CD4-positive, alpha-beta memory T cell (primary cell): Measurements from ENCODE around the gene STX8. TPM values are rescaled to one million over a fixed set of nuclear protein-coding genes. Genes with fewer than 3 reads are reported as not detected.

Experiments used
- CTCF ChIA-PET: fragments of 350-600 bp; sonication (Branson Sonifier 250); formaldehyde crosslinking; loops from one replicate; lab custom pipeline; 2021; ENCODE audit warnings: inconsistent platforms; ENCODE audit not compliant: partially characterized antibody; lab: Charles Lee
- POLR2A ChIA-PET: fragments of 350-600 bp; sonication (Branson Sonifier 250); formaldehyde crosslinking; loops from one replicate; lab custom pipeline; 2021; ENCODE audit not compliant: partially characterized antibody; lab: Charles Lee
- DNase-seq, 5 donors: peaks; one replicate each; pipeline versions ENCODE4 v3.0.0 to v3.0.0-alpha.2; 2020 to 2022; ENCODE audit warnings: mixed read lengths in 1 of 5
- H3K27ac ChIP-seq: one replicate; pipeline ENCODE4 v1.7.0; 2013; ENCODE audit warnings: low read depth, low read length
- H3K27me3 ChIP-seq: 2 replicates; pipeline ENCODE4 v1.7.0; 2013; ENCODE audit warnings: mild to moderate bottlenecking, low read length, moderate library complexity; ENCODE audit not compliant: insufficient read depth
- H3K36me3 ChIP-seq: 2 replicates; pipeline ENCODE4 v1.7.0; 2013; ENCODE audit warnings: mild to moderate bottlenecking, low read length, moderate library complexity; ENCODE audit not compliant: insufficient read depth
- H3K4me1 ChIP-seq: 2 replicates; pipeline ENCODE4 v1.7.0; 2013; ENCODE audit warnings: mild to moderate bottlenecking, low read length, moderate library complexity; ENCODE audit not compliant: insufficient read depth
- H3K4me3 ChIP-seq, 2 donors: one replicate each; pipeline ENCODE4 v1.7.0; 2013; ENCODE audit warnings: low read length in 2 of 2, mild to moderate bottlenecking in 1 of 2
- H3K9me3 ChIP-seq, 2 donors: one replicate each; pipeline ENCODE4 v1.7.0; 2013; ENCODE audit warnings: low read length in 2 of 2, control low read depth in 1 of 2; ENCODE audit not compliant: control insufficient read depth in 1 of 2
- H3K27ac Mint-ChIP-seq, 7 donors: one replicate each; pipeline ENCODE4 v1.8.0; 2020 to 2021; ENCODE audit warnings: mixed read lengths in 7 of 7, mild to moderate bottlenecking in 6 of 7, inconsistent platforms in 3 of 7, moderate library complexity in 3 of 7
- H3K27me3 Mint-ChIP-seq, 2 donors: one replicate each; pipeline ENCODE4 v1.8.0; 2020 to 2021; ENCODE audit warnings: mixed read lengths in 2 of 2
- H3K36me3 Mint-ChIP-seq, 2 donors: one replicate each; pipeline ENCODE4 v1.8.0; 2020 to 2021; ENCODE audit warnings: mixed read lengths in 2 of 2, inconsistent platforms in 1 of 2, mild to moderate bottlenecking in 1 of 2
- H3K4me1 Mint-ChIP-seq, 4 donors: one replicate each; pipeline ENCODE4 v1.8.0; 2020 to 2021; ENCODE audit warnings: mixed read lengths in 4 of 4, mild to moderate bottlenecking in 1 of 4
- H3K4me3 Mint-ChIP-seq, 8 donors: one replicate each; pipeline ENCODE4 v1.8.0; 2020 to 2021; ENCODE audit warnings: mixed read lengths in 8 of 8, mild to moderate bottlenecking in 7 of 8, moderate library complexity in 6 of 8, inconsistent platforms in 3 of 8
- H3K9me3 Mint-ChIP-seq, 8 donors: one replicate each; pipeline ENCODE4 v1.8.0; 2020 to 2021; ENCODE audit warnings: mixed read lengths in 8 of 8, mild to moderate bottlenecking in 5 of 8, inconsistent platforms in 3 of 8, moderate library complexity in 1 of 8
- intact Hi-C: fragments of 100-400 bp; cut with micrococcal nuclease; formaldehyde crosslinking; loops from one replicate; pipeline ENCODE4 v1.15.1; 2023
- polyA plus RNA-seq, 2 donors: library from polyadenylated mRNA; unstranded; fragments of 300-500 nt; fragmentation: Illumina TruSeq; gene quantifications; one replicate each; pipeline ENCODE4 v1.2.3, GENCODE V29; 2021
- total RNA-seq, 2 experiments: library from RNA; stranded (reverse); gene quantifications; one replicate each; pipeline ENCODE4 v1.2.3, GENCODE V29; 2021

Gene STX8
- total and polyA plus RNA-seq, 4 experiments from 2014 or later, result 54.2 to 206 (median 108) TPM

GRCh38 chr17:9424071-9424640 is 151.5 kb downstream of the STX8 start:
- H3K9me3 Mint-ChIP-seq, result no peaks in the 10 kb centered on the region
- no peaks in the 10 kb centered on the region for H3K27me3 Mint-ChIP-seq
- intact Hi-C loops, result no loop called here
- no peak for DNase-seq
- CTCF ChIA-PET, result no interaction called here
- H3K4me1 Mint-ChIP-seq, result peaks cover 0 to 2% (median 0%) of the 10 kb centered on the region in 4 donors
- Histone ChIP-seq H3K4me3 (no peak overlapping the region), H3K9me3 (no peaks in the 10 kb centered on the region), H3K27ac (no peak overlapping the region), H3K4me1 (no peaks in the 10 kb centered on the region), H3K36me3 (no peaks in the 10 kb centered on the region), H3K27me3 (no peaks in the 10 kb centered on the region)
- H3K27ac Mint-ChIP-seq, result no peak overlapping the region
- H3K36me3 Mint-ChIP-seq, result peaks cover 15 to 52% of the 10 kb centered on the region in 2 donors
- POLR2A ChIA-PET, result no interaction called here
- no peak overlapping the region for H3K4me3 Mint-ChIP-seq

- Mint-ChIP-seq H3K9me3 (no peaks in the 10 kb centered on the region), H3K36me3 (peaks cover 20 to 52% of the 10 kb centered on the region in 2 donors), H3K4me3 (no peak overlapping the region), H3K27ac (no peak overlapping the region), H3K27me3 (no peaks in the 10 kb centered on the region), H3K4me1 (peaks cover 0 to 2% (median 0%) of the 10 kb centered on the region in 4 donors)
- Histone ChIP-seq H3K9me3 (no peaks in the 10 kb centered on the region), H3K4me3 (no peak overlapping the region), H3K27me3 (no peaks in the 10 kb centered on the region), H3K4me1 (no peaks in the 10 kb centered on the region), H3K27ac (no peak overlapping the region), H3K36me3 (no peaks in the 10 kb centered on the region)
- CTCF ChIA-PET, result no interaction called here
- intact Hi-C loops, result no loop called here
- POLR2A ChIA-PET, result no interaction called here
- DNase-seq, result no peak
These were observed 154.1 kb downstream of the STX8 start for GRCh38 chr17:9421525-9421924.

- peaks cover 23 to 52% of the 10 kb centered on the region in 2 donors for H3K36me3 Mint-ChIP-seq
- ChIA-PET CTCF (no interaction called here), POLR2A (no interaction called here)
- Histone ChIP-seq H3K4me3 (no peak overlapping the region), H3K36me3 (no peaks in the 10 kb centered on the region), H3K9me3 (no peaks in the 10 kb centered on the region), H3K27ac (no peak overlapping the region), H3K4me1 (no peaks in the 10 kb centered on the region), H3K27me3 (no peaks in the 10 kb centered on the region)
- H3K9me3 Mint-ChIP-seq, result no peaks in the 10 kb centered on the region
- H3K4me3 Mint-ChIP-seq, result no peak overlapping the region
- DNase-seq, result no peak
- H3K27me3 Mint-ChIP-seq, result no peaks in the 10 kb centered on the region
- H3K4me1 Mint-ChIP-seq, result no peaks in the 10 kb centered on the region
- intact Hi-C loops, result no loop called here
- H3K27ac Mint-ChIP-seq, result peak overlapping the region in 1 of 7 donors; percentile 27
These were observed 155.6 kb downstream of the STX8 start for GRCh38 chr17:9419932-9420453.

DNA sequence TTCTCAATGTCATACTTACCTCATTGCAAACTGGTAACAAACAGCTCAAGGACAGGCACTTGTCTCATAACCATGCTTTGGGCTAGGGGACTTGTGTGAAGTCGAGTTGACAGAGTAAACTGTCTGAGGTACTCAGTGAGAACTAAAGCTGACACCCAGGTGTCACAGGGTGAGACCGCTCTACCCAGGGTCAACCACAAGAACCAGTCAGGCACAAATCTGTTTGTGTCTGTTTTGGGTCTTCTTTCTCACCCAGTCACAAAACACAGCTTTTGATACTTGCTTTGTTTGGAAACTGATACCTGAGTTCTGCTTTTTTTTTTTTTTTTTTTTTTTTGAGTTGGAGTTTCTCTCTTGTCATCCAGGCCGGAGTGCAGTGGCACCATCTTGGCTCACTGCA is 161.1 kb downstream of the STX8 start:
- H3K9me3 Mint-ChIP-seq, result no peaks in the 10 kb centered on the region
- H3K4me3 ChIP-seq, result no peak overlapping the region
- H3K4me3 Mint-ChIP-seq, result no peak overlapping the region
- ChIA-PET CTCF (interaction anchor here (0.6 to 1.7 kb wide), 3 partner anchors 12 to 28 kb away, joined by 3 to 4 read pairs (median 3); no protein-coding TSS in a partner anchor), POLR2A (no interaction called here)
- H3K36me3 Mint-ChIP-seq, result peaks cover 8 to 11% of the 10 kb centered on the region in 2 donors
- H3K27ac ChIP-seq, result no peak overlapping the region
- no peaks in the 10 kb centered on the region for H3K27me3 ChIP-seq
- no peaks in the 10 kb centered on the region for H3K4me1 ChIP-seq
- DNase-seq, result no peak
- no peak overlapping the region for H3K27ac Mint-ChIP-seq
- H3K27me3 Mint-ChIP-seq, result no peaks in the 10 kb centered on the region
- intact Hi-C loops, result no loop called here
- H3K9me3 ChIP-seq, result no peaks in the 10 kb centered on the region
- no peaks in the 10 kb centered on the region for H3K36me3 ChIP-seq
- peaks cover 0 to 3% (median under 1%) of the 10 kb centered on the region in 4 donors for H3K4me1 Mint-ChIP-seq

DNA sequence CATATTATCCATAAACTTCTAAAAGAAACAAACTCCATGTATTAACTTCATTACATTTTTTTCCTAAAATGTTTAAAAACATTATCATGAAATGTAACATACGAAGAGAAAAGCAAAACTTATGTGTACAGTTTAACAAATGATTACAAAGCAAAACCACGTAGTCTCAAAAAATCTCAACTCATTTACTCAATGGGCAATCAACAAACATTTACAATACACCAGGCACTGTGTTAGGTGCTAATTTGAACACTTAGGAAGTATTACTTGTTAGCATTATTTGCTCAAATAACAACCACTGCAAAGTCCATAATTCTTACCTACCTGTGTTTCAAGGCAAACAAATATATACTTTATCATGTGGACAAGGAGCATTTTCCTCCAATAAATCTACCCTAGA is 164.9 kb downstream of the STX8 start:
- CTCF ChIA-PET, result no interaction called here

GRCh38 chr17:9410301-9410700 is 165.3 kb downstream of the STX8 start:
- Mint-ChIP-seq H3K36me3 (peaks cover 1 to 3% of the 10 kb centered on the region in 2 donors), H3K27me3 (no peaks in the 10 kb centered on the region), H3K4me1 (peaks cover 0 to 3% (median under 1%) of the 10 kb centered on the region in 4 donors), H3K9me3 (no peaks in the 10 kb centered on the region), H3K4me3 (no peak overlapping the region), H3K27ac (no peak overlapping the region)
- H3K36me3 ChIP-seq, result no peaks in the 10 kb centered on the region
- intact Hi-C loops, result no loop called here
- no peak overlapping the region for H3K4me3 ChIP-seq
- H3K27me3 ChIP-seq, result no peaks in the 10 kb centered on the region
- no peaks in the 10 kb centered on the region for H3K4me1 ChIP-seq
- ChIA-PET POLR2A (no interaction called here), CTCF (no interaction called here)
- H3K9me3 ChIP-seq, result no peaks in the 10 kb centered on the region
- no peak for DNase-seq
- no peak overlapping the region for H3K27ac ChIP-seq

More for the DNA sequence above, 164.9 kb downstream of the STX8 start:
- H3K9me3 ChIP-seq, result no peaks in the 10 kb centered on the region
- H3K4me1 Mint-ChIP-seq, result peaks cover 0 to 3% (median under 1%) of the 10 kb centered on the region in 4 donors
- H3K27ac ChIP-seq, result no peak overlapping the region
- no peak overlapping the region for H3K27ac Mint-ChIP-seq
- H3K9me3 Mint-ChIP-seq, result no peaks in the 10 kb centered on the region
- H3K4me3 Mint-ChIP-seq, result no peak overlapping the region
- intact Hi-C loops, result no loop called here
- no peaks in the 10 kb centered on the region for H3K27me3 ChIP-seq
- no peak for DNase-seq
- no peaks in the 10 kb centered on the region for H3K4me1 ChIP-seq
- POLR2A ChIA-PET, result no interaction called here
- H3K36me3 Mint-ChIP-seq, result peaks cover 2 to 3% of the 10 kb centered on the region in 2 donors
- H3K36me3 ChIP-seq, result no peaks in the 10 kb centered on the region
- no peaks in the 10 kb centered on the region for H3K27me3 Mint-ChIP-seq
- no peak overlapping the region for H3K4me3 ChIP-seq

- Mint-ChIP-seq H3K27ac (no peak overlapping the region), H3K36me3 (peaks cover 0 to 3% of the 10 kb centered on the region in 2 donors), H3K4me3 (no peak overlapping the region), H3K4me1 (peaks cover 0 to 3% (median 1%) of the 10 kb centered on the region in 4 donors), H3K27me3 (no peaks in the 10 kb centered on the region), H3K9me3 (no peaks in the 10 kb centered on the region)
- H3K27me3 ChIP-seq, result no peaks in the 10 kb centered on the region
- DNase-seq, result no peak
- POLR2A ChIA-PET, result no interaction called here
- no peaks in the 10 kb centered on the region for H3K4me1 ChIP-seq
- H3K4me3 ChIP-seq, result no peak overlapping the region
- H3K9me3 ChIP-seq, result no peaks in the 10 kb centered on the region
- CTCF ChIA-PET, result no interaction called here
- H3K36me3 ChIP-seq, result no peaks in the 10 kb centered on the region
- no peak overlapping the region for H3K27ac ChIP-seq
- intact Hi-C loops, result no loop called here
These were observed 165.7 kb downstream of the STX8 start for GRCh38 chr17:9409878-9410277.
